BJ (cell line): ENCODE results near the gene RABGAP1L. TPM values are rescaled to one million over a fixed set of nuclear protein-coding genes. Genes with fewer than 3 reads are reported as not detected.

Experiments used
- CTCF ChIA-PET: fragments of 350-600 bp; formaldehyde crosslinking; extraction: SDS; loops from one replicate; lab custom pipeline; 2021; ENCODE audit warnings: antibody characterized with exemption, inconsistent platforms; lab: Yijun Ruan, JAX
- POLR2A ChIA-PET: fragments of 300-600 bp; sonication (Branson Sonifier 250); formaldehyde crosslinking; extraction: SDS; loops from one replicate; lab custom pipeline; 2021; ENCODE audit warnings: antibody characterized with exemption; lab: Charles Lee
- DNase-seq: peaks from one replicate; pipeline ENCODE4 v3.0.0-alpha.2; 2011; ENCODE audit warnings: low read depth
- H3K27me3 ChIP-seq: 2 replicates; pipeline ENCODE4 v1.6.0; 2011; ENCODE audit warnings: low read length; ENCODE audit not compliant: control insufficient read depth, insufficient read depth
- H3K36me3 ChIP-seq: 2 replicates; pipeline ENCODE4 v1.5.1; 2011; ENCODE audit warnings: low read length; ENCODE audit not compliant: control insufficient read depth, insufficient read depth
- H3K4me3 ChIP-seq: 2 replicates; pipeline ENCODE4 v1.5.1; 2011; ENCODE audit warnings: low read depth, mild to moderate bottlenecking, control low read depth, low read length
- polyA plus RNA-seq: library from polyadenylated mRNA; depleted of rRNA; stranded (reverse); fragments of >200 nt; gene quantifications from 2 replicates; pipeline ENCODE4 v1.2.3, GENCODE V29; 2011
- TF ChIP-seq, protein P1 (sequence below): IDR thresholded peaks from 2 replicates; pipeline ENCODE4 v1.5.1; 2011; ENCODE audit warnings: low read depth, mild to moderate bottlenecking, control low read depth, inconsistent platforms, low read length, moderate library complexity; ENCODE audit not compliant: insufficient read depth

RABGAP1L gene
- polyA plus RNA-seq, 1 experiment: 15.9 TPM

GRCh38 chr1:174466607-174467006 is 307.3 kb downstream of the RABGAP1L start:
- no peaks in the 10 kb centered on the region for H3K27me3 ChIP-seq
- ChIA-PET CTCF (interaction anchor here (0.6 kb wide), 1 partner anchor 97 kb away, joined by 3 read pairs; no protein-coding TSS in a partner anchor), POLR2A (no interaction called here)
- H3K36me3 ChIP-seq: no peaks in the 10 kb centered on the region
- DNase-seq: no peak
- no peak overlapping the region for H3K4me3 ChIP-seq
- TF ChIP-seq, protein P1, sequence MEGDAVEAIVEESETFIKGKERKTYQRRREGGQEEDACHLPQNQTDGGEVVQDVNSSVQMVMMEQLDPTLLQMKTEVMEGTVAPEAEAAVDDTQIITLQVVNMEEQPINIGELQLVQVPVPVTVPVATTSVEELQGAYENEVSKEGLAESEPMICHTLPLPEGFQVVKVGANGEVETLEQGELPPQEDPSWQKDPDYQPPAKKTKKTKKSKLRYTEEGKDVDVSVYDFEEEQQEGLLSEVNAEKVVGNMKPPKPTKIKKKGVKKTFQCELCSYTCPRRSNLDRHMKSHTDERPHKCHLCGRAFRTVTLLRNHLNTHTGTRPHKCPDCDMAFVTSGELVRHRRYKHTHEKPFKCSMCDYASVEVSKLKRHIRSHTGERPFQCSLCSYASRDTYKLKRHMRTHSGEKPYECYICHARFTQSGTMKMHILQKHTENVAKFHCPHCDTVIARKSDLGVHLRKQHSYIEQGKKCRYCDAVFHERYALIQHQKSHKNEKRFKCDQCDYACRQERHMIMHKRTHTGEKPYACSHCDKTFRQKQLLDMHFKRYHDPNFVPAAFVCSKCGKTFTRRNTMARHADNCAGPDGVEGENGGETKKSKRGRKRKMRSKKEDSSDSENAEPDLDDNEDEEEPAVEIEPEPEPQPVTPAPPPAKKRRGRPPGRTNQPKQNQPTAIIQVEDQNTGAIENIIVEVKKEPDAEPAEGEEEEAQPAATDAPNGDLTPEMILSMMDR: no peak

DNA sequence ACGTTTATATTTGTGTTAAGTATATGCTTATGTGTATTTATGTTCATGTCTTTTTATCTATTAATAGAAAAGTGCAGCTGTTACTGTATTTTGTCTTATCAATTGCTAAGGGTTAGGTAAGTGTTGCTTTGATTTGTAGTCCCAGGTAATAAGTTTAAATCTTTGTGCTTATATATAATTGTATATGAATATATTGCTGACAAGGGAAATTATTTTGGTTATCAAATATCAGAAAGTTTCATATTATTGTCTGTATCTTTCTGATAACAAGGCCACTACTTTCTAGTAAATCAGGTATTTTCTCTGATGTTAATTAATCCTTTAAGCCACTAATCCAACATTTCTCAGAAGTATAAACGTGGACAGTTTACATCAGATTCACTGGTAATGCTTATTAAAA is 309.7 kb downstream of the RABGAP1L start:
- CTCF ChIA-PET: interaction anchor here (1.2 kb wide), 1 partner anchor 11 kb away, joined by 3 read pairs; no protein-coding TSS in a partner anchor
- POLR2A ChIA-PET: no interaction called here
- TF ChIP-seq, protein P1: no peak
- no peak for DNase-seq
- H3K36me3 ChIP-seq: no peaks in the 10 kb centered on the region
- no peaks in the 10 kb centered on the region for H3K27me3 ChIP-seq
- H3K4me3 ChIP-seq: no peak overlapping the region

- Histone ChIP-seq H3K27me3 (no peaks in the 10 kb centered on the region), H3K36me3 (no peaks in the 10 kb centered on the region), H3K4me3 (no peak overlapping the region)
- TF ChIP-seq, protein P1: no peak
- ChIA-PET POLR2A (no interaction called here), CTCF (interaction anchor here (1.2 kb wide), 1 partner anchor 10 kb away, joined by 3 read pairs; no protein-coding TSS in a partner anchor)
- no peak for DNase-seq
Measured at GRCh38 chr1:174469687-174470086, 310.4 kb downstream of the RABGAP1L start.

- Histone ChIP-seq H3K27me3 (no peaks in the 10 kb centered on the region), H3K4me3 (no peak overlapping the region), H3K36me3 (no peaks in the 10 kb centered on the region)
- no peak for DNase-seq
- TF ChIP-seq, protein P1: no peak
- CTCF ChIA-PET: interaction anchor here (1.2 kb wide), 1 partner anchor 10 kb away, joined by 3 read pairs; no protein-coding TSS in a partner anchor
- POLR2A ChIA-PET: no interaction called here
Measured at GRCh38 chr1:174479281-174479680, 320.0 kb downstream of the RABGAP1L start.

GRCh38 chr1:174480324-174480723 is 321.0 kb downstream of the RABGAP1L start:
- Histone ChIP-seq H3K36me3 (no peaks in the 10 kb centered on the region), H3K27me3 (no peaks in the 10 kb centered on the region), H3K4me3 (no peak overlapping the region)
- POLR2A ChIA-PET: no interaction called here
- CTCF ChIA-PET: interaction anchor here (1.2 kb wide), 1 partner anchor 11 kb away, joined by 3 read pairs; no protein-coding TSS in a partner anchor
- no peak for DNase-seq
- TF ChIP-seq, protein P1: no peak
